PFSK-1 (cell line): Measurements from ENCODE around the gene RUNX2.

Experiments
- FOXP2 ChIP-seq: optimal IDR thresholded peaks from 2 replicates; pipeline ENCODE3; 2011; ENCODE audit warnings: borderline replicate concordance, control low read depth, inconsistent platforms; ENCODE audit not compliant: insufficient read depth; ENCODE audit errors: extremely low read length, extremely low read depth
- POLR2AphosphoS5 ChIP-seq: IDR thresholded peaks from 2 replicates; pipeline ENCODE4 v1.6.1; 2012; ENCODE audit warnings: low read depth, mild to moderate bottlenecking, control low read depth, low read length, moderate library complexity
- REST ChIP-seq, 2 experiments: IDR thresholded peaks; 2 replicates each; pipeline versions ENCODE4 v1.6.1 to v1.8.0; 2011 to 2012; ENCODE audit warnings: low read depth in 2 of 2, low read length in 2 of 2, control low read depth in 1 of 2, inconsistent platforms in 1 of 2, mild to moderate bottlenecking in 1 of 2, moderate library complexity in 1 of 2; ENCODE audit not compliant: insufficient read depth in 1 of 2
- SIN3A ChIP-seq: IDR thresholded peaks from 2 replicates; pipeline ENCODE4 v1.6.1; 2012; ENCODE audit warnings: mild to moderate bottlenecking, low read length, moderate library complexity, borderline replicate concordance; ENCODE audit not compliant: insufficient read depth
- TAF1 ChIP-seq: IDR thresholded peaks from 2 replicates; pipeline ENCODE4 v1.6.1; 2012; ENCODE audit warnings: low read length, control low read depth, borderline replicate concordance; ENCODE audit not compliant: insufficient read depth

The RUNX2 gene

GRCh38 chr6:45421709-45422502 lies 93.8 kb downstream of the RUNX2 start:
- TF ChIP-seq POLR2AphosphoS5 (no peak), SIN3A (no peak), REST (IDR thresholded peaks at IDR 0.05; ENCODE audit: insufficient read depth in 1 of 2, low read depth in 2 of 2, low read length in 2 of 2) (no peak), TAF1 (no peak), FOXP2 (no peak)

- no peak for TF ChIP-seq REST (IDR thresholded peaks at IDR 0.05; ENCODE audit: insufficient read depth in 1 of 2, low read depth in 2 of 2, low read length in 2 of 2)
- peak; percentile 58 for TF ChIP-seq FOXP2
- no peak for TF ChIP-seq TAF1
These were observed 94.5 kb downstream of the RUNX2 start for GRCh38 chr6:45422503-45423110.

- TF ChIP-seq POLR2AphosphoS5 (no peak), SIN3A (no peak), TAF1 (no peak)
These were observed 95.1 kb downstream of the RUNX2 start for GRCh38 chr6:45423111-45423823.

- TF ChIP-seq REST (IDR thresholded peaks at IDR 0.05; ENCODE audit: insufficient read depth in 1 of 2, low read depth in 2 of 2, low read length in 2 of 2) (no peak), TAF1 (no peak), POLR2AphosphoS5 (no peak), SIN3A (no peak), FOXP2 (no peak)
These were observed 95.8 kb downstream of the RUNX2 start for GRCh38 chr6:45423824-45424450.

- TF ChIP-seq TAF1: no peak
- no peak for TF ChIP-seq FOXP2
- no peak for TF ChIP-seq POLR2AphosphoS5
- no peak for TF ChIP-seq REST (IDR thresholded peaks at IDR 0.05; ENCODE audit: insufficient read depth in 1 of 2, low read depth in 2 of 2, low read length in 2 of 2)
- TF ChIP-seq SIN3A: no peak
These were observed 96.3 kb downstream of the RUNX2 start for GRCh38 chr6:45424451-45424861.
